Karpas-422 (cell line): ENCODE measurements around the gene LRBA. TPM values are rescaled to one million over a fixed set of nuclear protein-coding genes. Genes with fewer than 3 reads are reported as not detected.

Source experiments
- DNase-seq: peaks from one replicate; pipeline ENCODE4 v3.0.0-alpha.2; 2015
- H2AFZ ChIP-seq: fragments of 200-600 bp; sonication (generic); 2 replicates; pipeline ENCODE4 v1.6.1; 2014; ENCODE audit warnings: antibody characterized with exemption, low read length, mixed read lengths
- H3K27ac ChIP-seq: fragments of 200-600 bp; sonication (generic); 2 replicates; pipeline ENCODE4 v1.5.1; 2014; ENCODE audit warnings: mild to moderate bottlenecking, low read length, moderate library complexity
- H3K27me3 ChIP-seq: fragments of 200-600 bp; sonication (generic); 2 replicates; pipeline ENCODE4 v1.6.1; 2014; ENCODE audit warnings: low read length, mixed read lengths
- H3K36me3 ChIP-seq: fragments of 200-600 bp; sonication (generic); 2 replicates; pipeline ENCODE4 v1.6.1; 2014; ENCODE audit warnings: low read length, mixed read lengths; ENCODE audit not compliant: insufficient read depth
- H3K4me1 ChIP-seq: fragments of 200-600 bp; sonication (generic); 2 replicates; pipeline ENCODE4 v1.6.1; 2014; ENCODE audit warnings: mild to moderate bottlenecking, low read length, mixed read lengths
- H3K4me2 ChIP-seq: fragments of 200-600 bp; sonication (generic); 2 replicates; pipeline ENCODE4 v1.6.1; 2014; ENCODE audit warnings: low read length, low read depth, mild to moderate bottlenecking; ENCODE audit not compliant: poor library complexity, severe bottlenecking
- H3K4me3 ChIP-seq: fragments of 200-600 bp; sonication (generic); 2 replicates; pipeline ENCODE4 v1.5.1; 2014; ENCODE audit warnings: mild to moderate bottlenecking, antibody characterized with exemption, low read length, mixed read lengths
- H3K79me2 ChIP-seq: fragments of 200-600 bp; sonication (generic); 2 replicates; pipeline ENCODE4 v1.6.1; 2014; ENCODE audit warnings: mild to moderate bottlenecking, low read length, mixed read lengths
- H3K9ac ChIP-seq: fragments of 200-600 bp; sonication (generic); 2 replicates; pipeline ENCODE4 v1.6.0; 2014; ENCODE audit warnings: low read length
- H3K9me2 ChIP-seq: fragments of 200-600 bp; sonication (generic), shearing (Covaris generic); replicated peaks from 2 replicates; pipeline ENCODE4 v1.6.0; 2014; ENCODE audit warnings: mild to moderate bottlenecking, low read length, moderate library complexity; ENCODE audit not compliant: insufficient read depth
- H3K9me3 ChIP-seq: fragments of 300-700, 200-600 bp; sonication (generic); 2 replicates; pipeline ENCODE4 v1.6.1; 2014; ENCODE audit warnings: low read length, mixed read lengths
- H4K20me1 ChIP-seq: fragments of 200-600 bp; sonication (generic); 2 replicates; pipeline ENCODE4 v1.6.1; 2014; ENCODE audit warnings: mild to moderate bottlenecking, antibody characterized with exemption, low read length, low read depth; ENCODE audit not compliant: insufficient read depth
- total RNA-seq: library from RNA; depleted of rRNA; stranded (reverse); fragments of >200 nt; shearing (Covaris generic); gene quantifications from 2 replicates; pipeline ENCODE4 v1.2.3, GENCODE V29; 2014; ENCODE audit warnings: low replicate concordance

The LRBA gene
- total RNA-seq, 1 experiment from 2014 or later = 131 TPM

- Histone ChIP-seq H2AFZ (no peak overlapping the region), H3K36me3 (no peaks in the 10 kb centered on the region), H3K79me2 (no peaks in the 10 kb centered on the region), H3K4me3 (no peak overlapping the region), H3K9me3 (no peaks in the 10 kb centered on the region), H3K4me2 (no peak overlapping the region), H4K20me1 (no peaks in the 10 kb centered on the region), H3K27me3 (no peaks in the 10 kb centered on the region), H3K27ac (no peak overlapping the region), H3K9me2 (no peaks in the 10 kb centered on the region), H3K9ac (no peak overlapping the region), H3K4me1 (peaks cover 5% of the 10 kb centered on the region; the same call in 1 of the 2 replicates)
- no peak for DNase-seq
Measured at GRCh38 chr4:150415213-150415612, 599.9 kb downstream of the LRBA start.

- Histone ChIP-seq H3K36me3 (0 out of 2 replicates have a peak, but pooled peaks cover 3% of the 10 kb centered on the region), H3K27ac (no peak overlapping the region), H3K4me2 (no peak overlapping the region), H3K27me3 (no peaks in the 10 kb centered on the region), H3K4me1 (no peaks in the 10 kb centered on the region; the same call in 1 of the 2 replicates), H2AFZ (no peak overlapping the region), H3K79me2 (no peaks in the 10 kb centered on the region), H4K20me1 (no peaks in the 10 kb centered on the region), H3K9ac (no peak overlapping the region), H3K4me3 (no peak overlapping the region), H3K9me3 (no peaks in the 10 kb centered on the region), H3K9me2 (no peaks in the 10 kb centered on the region)
- no peak for DNase-seq
Measured at GRCh38 chr4:150411520-150411919, 603.6 kb downstream of the LRBA start.

GRCh38 chr4:150402871-150403272 lies 612.2 kb downstream of the LRBA start:
- no peaks in the 10 kb centered on the region for H3K9me3 ChIP-seq
- no peaks in the 10 kb centered on the region for H3K9me2 ChIP-seq
- peak; percentile 99 for DNase-seq
- no peaks in the 10 kb centered on the region for H3K27me3 ChIP-seq
- H3K4me2 ChIP-seq = peak overlapping the region; percentile 79
- H3K4me3 ChIP-seq = peak overlapping the region; percentile 64
- H2AFZ ChIP-seq = peak overlapping the region; percentile 36; the same call in 1 of the 2 replicates
- H3K79me2 ChIP-seq = peaks cover 3% of the 10 kb centered on the region; the same call in 1 of the 2 replicates
- peak overlapping the region; percentile 69 for H3K9ac ChIP-seq
- peak overlapping the region; percentile 96 for H3K27ac ChIP-seq
- H4K20me1 ChIP-seq = no peaks in the 10 kb centered on the region
- H3K36me3 ChIP-seq = no peaks in the 10 kb centered on the region
- H3K4me1 ChIP-seq = peaks cover 40% of the 10 kb centered on the region

- Histone ChIP-seq H2AFZ (no peak overlapping the region), H4K20me1 (no peaks in the 10 kb centered on the region), H3K9me2 (no peaks in the 10 kb centered on the region), H3K4me3 (no peak overlapping the region), H3K27me3 (no peaks in the 10 kb centered on the region), H3K4me1 (peaks cover 40% of the 10 kb centered on the region), H3K79me2 (peaks cover 3% of the 10 kb centered on the region; the same call in 1 of the 2 replicates), H3K9ac (no peak overlapping the region), H3K36me3 (no peaks in the 10 kb centered on the region), H3K9me3 (no peaks in the 10 kb centered on the region), H3K4me2 (no peak overlapping the region), H3K27ac (no peak overlapping the region)
- DNase-seq = no peak
Measured at GRCh38 chr4:150401083-150401687, 613.9 kb downstream of the LRBA start.

- Histone ChIP-seq H3K9me2 (no peaks in the 10 kb centered on the region), H3K36me3 (no peaks in the 10 kb centered on the region), H4K20me1 (no peaks in the 10 kb centered on the region), H3K79me2 (0 out of 2 replicates have a peak, but pooled peaks cover under 1% of the 10 kb centered on the region), H3K27ac (no peak overlapping the region), H3K4me3 (no peak overlapping the region), H3K27me3 (no peaks in the 10 kb centered on the region), H2AFZ (no peak overlapping the region), H3K9ac (no peak overlapping the region), H3K4me2 (no peak overlapping the region), H3K9me3 (no peaks in the 10 kb centered on the region; the same call in 1 of the 2 replicates), H3K4me1 (no peaks in the 10 kb centered on the region)
- DNase-seq = no peak
Measured at GRCh38 chr4:150395872-150396271, 619.2 kb downstream of the LRBA start.

- no peaks in the 10 kb centered on the region for H3K27me3 ChIP-seq
- H3K36me3 ChIP-seq = no peaks in the 10 kb centered on the region
- no peak overlapping the region for H2AFZ ChIP-seq
- no peaks in the 10 kb centered on the region for H4K20me1 ChIP-seq
- H3K79me2 ChIP-seq = no peaks in the 10 kb centered on the region
- no peaks in the 10 kb centered on the region for H3K9me2 ChIP-seq
- DNase-seq = no peak
- H3K27ac ChIP-seq = no peak overlapping the region
- no peak overlapping the region for H3K9ac ChIP-seq
- H3K9me3 ChIP-seq = no peaks in the 10 kb centered on the region; the same call in 1 of the 2 replicates
- no peak overlapping the region for H3K4me3 ChIP-seq
- no peaks in the 10 kb centered on the region for H3K4me1 ChIP-seq
- no peak overlapping the region for H3K4me2 ChIP-seq
Measured at GRCh38 chr4:150394046-150394445, 621.0 kb downstream of the LRBA start.

- no peaks in the 10 kb centered on the region; the same call in 1 of the 2 replicates for H3K4me1 ChIP-seq
- H3K27ac ChIP-seq = no peak overlapping the region
Measured at GRCh38 chr4:150391052-150391451, 624.0 kb downstream of the LRBA start.

GRCh38 chr4:150390531-150390910 lies 624.6 kb downstream of the LRBA start:
- Histone ChIP-seq H3K9me2 (no peaks in the 10 kb centered on the region), H3K27ac (no peak overlapping the region), H2AFZ (no peak overlapping the region), H3K36me3 (no peaks in the 10 kb centered on the region), H3K9ac (no peak overlapping the region), H3K4me1 (peaks cover 5% of the 10 kb centered on the region), H4K20me1 (no peaks in the 10 kb centered on the region), H3K4me2 (no peak overlapping the region), H3K79me2 (no peaks in the 10 kb centered on the region), H3K9me3 (no peaks in the 10 kb centered on the region; the same call in 1 of the 2 replicates), H3K27me3 (no peaks in the 10 kb centered on the region), H3K4me3 (no peak overlapping the region)
- no peak for DNase-seq

More at GRCh38 chr4:150391052-150391451, 624.0 kb downstream of the LRBA start:
- no peak overlapping the region for H3K9ac ChIP-seq
- H3K4me3 ChIP-seq = no peak overlapping the region
- H3K9me2 ChIP-seq = no peaks in the 10 kb centered on the region
- H2AFZ ChIP-seq = no peak overlapping the region
- no peaks in the 10 kb centered on the region for H3K79me2 ChIP-seq
- no peaks in the 10 kb centered on the region for H4K20me1 ChIP-seq
- H3K27me3 ChIP-seq = no peaks in the 10 kb centered on the region
- no peak for DNase-seq
- H3K4me2 ChIP-seq = no peak overlapping the region
- no peaks in the 10 kb centered on the region for H3K36me3 ChIP-seq
- H3K9me3 ChIP-seq = no peaks in the 10 kb centered on the region; the same call in 1 of the 2 replicates
